Cardiac muscle cell (in vitro differentiated cells and primary cell): ENCODE results near the gene SCUBE2. TPM values are rescaled to one million over a fixed set of nuclear protein-coding genes. Genes with fewer than 3 reads are reported as not detected.
"Not testable (repeated sequence)": the region's sequence is repeated elsewhere in the genome, so short reads cannot be mapped to it uniquely, and the experiment has no call there.

Experiments used
- DNase-seq, 2 donors: peaks; one replicate each; pipeline versions ENCODE4 v3.0.0 to v3.0.0-alpha.2; 2010 to 2017; ENCODE audit warnings: low read depth in 1 of 2, low spot score in 1 of 2
- H3K27ac ChIP-seq: fragments of 200-600 bp; sonication (generic); 2 replicates; pipeline ENCODE4 v1.5.1; 2016
- H3K27me3 ChIP-seq: fragments of 200-600 bp; sonication (generic); 2 replicates; pipeline ENCODE4 v1.6.0; 2016; ENCODE audit warnings: control low read depth
- H3K36me3 ChIP-seq: fragments of 200-600 bp; sonication (generic); 2 replicates; pipeline ENCODE4 v1.5.1; 2016; ENCODE audit warnings: control low read depth
- H3K4me1 ChIP-seq: fragments of 200-600 bp; sonication (generic); 2 replicates; pipeline ENCODE4 v1.8.1; 2017; ENCODE audit warnings: low read depth, mild to moderate bottlenecking, mixed run types
- H3K4me3 ChIP-seq: fragments of 200-600 bp; sonication (generic); 2 replicates; pipeline ENCODE4 v1.5.1; 2016; ENCODE audit warnings: mild to moderate bottlenecking
- H3K9me3 ChIP-seq: fragments of 200-600 bp; sonication (generic); 2 replicates; pipeline ENCODE4 v1.5.1; 2017; ENCODE audit warnings: low read depth, mild to moderate bottlenecking, control low read depth
- CTCF ChIP-seq: IDR thresholded peaks from 2 replicates; pipeline ENCODE4 v1.5.1; 2012; ENCODE audit warnings: low read depth, mild to moderate bottlenecking, low read length
- polyA plus RNA-seq: library from polyadenylated mRNA; unstranded; fragments of >200 nt; fragmentation: Nextera tagmentation; extraction: Ambion mirVana; gene quantifications from 2 replicates; pipeline ENCODE4 v1.2.1, GENCODE V29; 2016
- total RNA-seq: library from RNA; depleted of rRNA; stranded (reverse); fragments of >200 nt; gene quantifications from 2 replicates; pipeline ENCODE4 v1.2.3, GENCODE V29; 2016

The SCUBE2 gene
- total and polyA plus RNA-seq, 2 experiments from 2014 or later = 0.21 TPM; not detected in 1

DNA sequence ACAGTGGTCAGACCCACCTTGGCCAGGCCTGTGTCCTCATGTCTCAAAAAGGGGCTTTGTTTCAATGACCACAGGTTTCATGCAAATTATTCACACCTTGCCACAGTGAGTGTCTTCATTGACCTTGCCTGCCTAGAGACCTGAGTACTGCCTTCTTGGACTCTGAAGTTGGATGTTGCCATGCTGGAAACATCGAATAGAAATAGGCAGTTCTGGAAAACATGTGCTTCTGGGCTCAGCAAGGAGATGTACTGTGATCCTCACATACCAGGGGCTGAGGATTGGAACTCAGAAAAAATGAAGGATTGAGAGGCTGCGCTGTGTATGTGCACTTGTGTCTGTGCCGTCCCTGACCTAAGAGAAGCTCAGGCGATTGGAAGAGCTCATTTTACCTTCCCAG lies 78.0 kb downstream of the SCUBE2 start:
- Histone ChIP-seq H3K27ac (no peak overlapping the region), H3K4me3 (no peak overlapping the region), H3K4me1 (no peaks in the 10 kb centered on the region), H3K36me3 (no peaks in the 10 kb centered on the region), H3K9me3 (no peaks in the 10 kb centered on the region), H3K27me3 (peaks cover 8% of the 10 kb centered on the region)
- TF ChIP-seq CTCF = no peak
- DNase-seq = no peak

DNA sequence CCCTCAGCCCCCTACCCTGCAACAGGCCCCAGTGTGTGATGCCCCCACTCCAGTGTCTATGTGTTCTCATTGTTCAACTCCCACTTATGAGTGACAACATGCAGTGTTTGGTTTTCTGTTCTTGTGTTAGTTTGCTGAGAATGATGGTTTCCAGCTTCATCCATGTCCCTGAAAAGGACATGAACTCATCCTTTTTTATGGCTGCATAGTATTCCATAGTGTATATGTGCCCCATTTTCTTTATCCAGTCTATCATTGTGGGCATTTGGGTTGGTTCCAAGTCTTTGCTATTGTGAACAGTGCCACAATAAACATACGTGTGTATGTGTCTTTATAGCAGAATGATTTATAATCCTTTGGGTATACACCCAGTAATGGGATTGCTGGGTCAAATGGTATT lies 81.9 kb downstream of the SCUBE2 start:
- not testable (repeated sequence) for H3K4me3 ChIP-seq, H3K4me1 ChIP-seq, H3K27ac ChIP-seq, H3K9me3 ChIP-seq, H3K36me3 ChIP-seq, DNase-seq
- peaks cover 46% of the 10 kb centered on the region for H3K27me3 ChIP-seq

DNA sequence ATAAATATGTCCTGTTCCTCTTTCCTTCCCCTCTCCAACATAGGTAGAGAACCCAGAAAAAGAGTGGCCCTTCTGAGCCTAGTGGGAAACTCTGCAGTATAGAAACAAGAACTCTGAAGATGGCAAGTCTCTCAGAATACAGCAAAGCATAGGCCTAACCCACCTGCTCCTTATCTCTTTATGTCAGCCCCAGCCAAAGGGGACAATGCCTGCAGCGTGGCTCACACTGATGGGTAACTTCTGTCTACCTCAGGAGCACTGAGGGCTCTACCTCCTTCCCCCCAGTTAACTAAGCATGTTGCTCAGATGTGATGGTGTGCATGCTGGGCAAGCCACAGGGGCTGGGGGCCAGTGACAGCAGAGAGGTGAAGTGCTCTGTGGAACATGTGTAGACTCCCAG lies 82.7 kb downstream of the SCUBE2 start:
- H3K9me3 ChIP-seq = no peaks in the 10 kb centered on the region

GRCh38 chr11:9008011-9008550 lies 83.3 kb downstream of the SCUBE2 start:
- H3K27ac ChIP-seq = no peak overlapping the region
- no peak for DNase-seq
- H3K4me3 ChIP-seq = no peak overlapping the region
- no peaks in the 10 kb centered on the region for H3K4me1 ChIP-seq
- TF ChIP-seq CTCF = no peak
- peaks cover 61% of the 10 kb centered on the region for H3K27me3 ChIP-seq
- H3K9me3 ChIP-seq = no peaks in the 10 kb centered on the region
- no peaks in the 10 kb centered on the region for H3K36me3 ChIP-seq

More for the DNA sequence above, 82.7 kb downstream of the SCUBE2 start:
- Histone ChIP-seq H3K27ac (no peak overlapping the region), H3K36me3 (no peaks in the 10 kb centered on the region), H3K4me3 (no peak overlapping the region), H3K4me1 (no peaks in the 10 kb centered on the region), H3K27me3 (peaks cover 55% of the 10 kb centered on the region)
- DNase-seq = no peak
- TF ChIP-seq CTCF = no peak

DNA sequence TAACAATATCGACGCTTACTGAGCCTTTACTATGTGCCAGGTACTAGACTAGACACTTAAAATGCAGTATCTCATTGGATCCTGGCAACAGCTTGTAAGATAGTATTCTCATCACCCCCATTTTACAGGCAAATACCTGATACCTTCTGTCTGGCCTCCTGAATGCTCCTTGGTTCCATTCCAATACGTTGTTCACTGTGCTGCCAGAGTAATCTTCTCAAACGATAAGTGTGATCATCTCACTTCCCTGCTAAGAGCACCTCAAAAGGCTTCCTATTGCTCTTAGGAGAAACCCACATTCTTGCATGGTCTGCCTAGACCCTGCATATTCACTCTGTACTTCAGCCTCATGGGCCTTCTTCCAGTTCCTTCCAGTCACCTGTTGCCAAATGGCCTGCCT lies 86.3 kb downstream of the SCUBE2 start:
- TF ChIP-seq CTCF = no peak
- H3K27me3 ChIP-seq = peaks cover 91% of the 10 kb centered on the region
- no peak overlapping the region for H3K27ac ChIP-seq
- no peaks in the 10 kb centered on the region for H3K4me1 ChIP-seq
- no peak overlapping the region for H3K4me3 ChIP-seq
- no peaks in the 10 kb centered on the region for H3K36me3 ChIP-seq
- no peak for DNase-seq
- H3K9me3 ChIP-seq = no peaks in the 10 kb centered on the region

GRCh38 chr11:9004183-9004926 lies 87.0 kb downstream of the SCUBE2 start:
- Histone ChIP-seq H3K4me3 (peak overlapping the region; percentile 25), H3K27me3 (peaks cover 97% of the 10 kb centered on the region), H3K9me3 (no peaks in the 10 kb centered on the region), H3K4me1 (no peaks in the 10 kb centered on the region), H3K27ac (no peak overlapping the region), H3K36me3 (no peaks in the 10 kb centered on the region)
- no peak for TF ChIP-seq CTCF
- peak in 1 of 2 donors; percentile 54 for DNase-seq
